Left ventricle myocardium inferior (tissue), 1 donor: ENCODE measurements around the gene GTF2F2. TPM values are rescaled to one million over a fixed set of nuclear protein-coding genes. Genes with fewer than 3 reads are reported as not detected.
"Not testable (repeated sequence)": the region's sequence is repeated elsewhere in the genome, so short reads cannot be mapped to it uniquely, and the experiment has no call there.

Experiments
- DNase-seq: peaks from one replicate; pipeline ENCODE4 v3.0.0-alpha.2; 2020
- H3K27ac ChIP-seq: fragments of 200-600 bp; replicated peaks from 2 replicates; pipeline ENCODE4 v1.8.0; 2021
- H3K27me3 ChIP-seq: fragments of 200-600 bp; 2 replicates; pipeline ENCODE4 v1.8.0; 2021; ENCODE audit warnings: low read depth
- H3K36me3 ChIP-seq: fragments of 200-600 bp; 2 replicates; pipeline ENCODE4 v1.8.0; 2021
- H3K4me1 ChIP-seq: fragments of 200-600 bp; 2 replicates; pipeline ENCODE4 v1.8.0; 2021
- H3K4me3 ChIP-seq: fragments of 200-600 bp; 2 replicates; pipeline ENCODE4 v1.8.0; 2021; ENCODE audit warnings: mild to moderate bottlenecking, moderate library complexity
- H3K9me3 ChIP-seq: fragments of 200-600 bp; replicated peaks from 2 replicates; pipeline ENCODE4 v1.8.0; 2021
- intact Hi-C: fragments of 100-400 bp; cut with micrococcal nuclease; formaldehyde crosslinking; loops from one replicate; pipeline ENCODE4 v1.11.0; 2022
- total RNA-seq: library from RNA; stranded (reverse); fragmentation: NEBNext Ultra II Directional; extraction: Animal tissue kit (Norgen Biotek cat#: 25700); gene quantifications from one replicate; pipeline ENCODE4 v1.2.1, GENCODE V29; 2021
- TF ChIP-seq, protein P1 (sequence below): fragments of 200-600 bp; IDR thresholded peaks from 2 replicates; pipeline ENCODE4 v1.8.0; 2021; ENCODE audit warnings: antibody characterized with exemption, mild to moderate bottlenecking, borderline replicate concordance
- donor health status: DM: no; HTN: yes; CAD: no; lungs with severe emphysema.

Gene GTF2F2
- total RNA-seq, 1 donor from 2014 or later, result 23.1 TPM

DNA sequence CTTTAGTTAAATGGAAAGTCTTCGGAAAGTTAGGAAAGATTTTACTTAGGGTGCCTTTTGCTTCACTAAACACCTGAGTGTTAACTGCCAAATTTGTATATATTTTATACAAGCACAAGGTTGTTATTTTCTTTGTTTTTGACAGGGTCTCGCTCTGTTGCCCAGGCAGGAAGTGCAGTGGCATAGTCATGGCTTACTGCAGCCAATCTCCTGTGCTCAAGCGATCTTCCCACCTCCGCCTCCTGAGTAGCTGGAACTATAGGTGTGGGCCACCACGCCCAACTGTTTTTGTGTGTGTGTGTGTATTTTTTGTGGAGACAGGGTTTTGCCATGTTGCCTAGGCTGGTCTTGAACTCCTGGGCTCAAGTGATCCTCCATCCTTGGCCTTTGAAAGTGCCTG, 64.4 kb downstream of the GTF2F2 start:
- intact Hi-C loops, result no loop called here
- TF ChIP-seq, protein P1, sequence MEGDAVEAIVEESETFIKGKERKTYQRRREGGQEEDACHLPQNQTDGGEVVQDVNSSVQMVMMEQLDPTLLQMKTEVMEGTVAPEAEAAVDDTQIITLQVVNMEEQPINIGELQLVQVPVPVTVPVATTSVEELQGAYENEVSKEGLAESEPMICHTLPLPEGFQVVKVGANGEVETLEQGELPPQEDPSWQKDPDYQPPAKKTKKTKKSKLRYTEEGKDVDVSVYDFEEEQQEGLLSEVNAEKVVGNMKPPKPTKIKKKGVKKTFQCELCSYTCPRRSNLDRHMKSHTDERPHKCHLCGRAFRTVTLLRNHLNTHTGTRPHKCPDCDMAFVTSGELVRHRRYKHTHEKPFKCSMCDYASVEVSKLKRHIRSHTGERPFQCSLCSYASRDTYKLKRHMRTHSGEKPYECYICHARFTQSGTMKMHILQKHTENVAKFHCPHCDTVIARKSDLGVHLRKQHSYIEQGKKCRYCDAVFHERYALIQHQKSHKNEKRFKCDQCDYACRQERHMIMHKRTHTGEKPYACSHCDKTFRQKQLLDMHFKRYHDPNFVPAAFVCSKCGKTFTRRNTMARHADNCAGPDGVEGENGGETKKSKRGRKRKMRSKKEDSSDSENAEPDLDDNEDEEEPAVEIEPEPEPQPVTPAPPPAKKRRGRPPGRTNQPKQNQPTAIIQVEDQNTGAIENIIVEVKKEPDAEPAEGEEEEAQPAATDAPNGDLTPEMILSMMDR, result no peak
- H3K36me3 ChIP-seq, result no peaks in the 10 kb centered on the region
- no peak overlapping the region for H3K4me3 ChIP-seq
- H3K4me1 ChIP-seq, result no peaks in the 10 kb centered on the region
- no peaks in the 10 kb centered on the region for H3K27me3 ChIP-seq
- H3K9me3 ChIP-seq, result no peaks in the 10 kb centered on the region
- DNase-seq, result no peak
- no peak overlapping the region for H3K27ac ChIP-seq

GRCh38 chr13:45185286-45185685, 65.0 kb downstream of the GTF2F2 start:
- Histone ChIP-seq H3K27ac (no peak overlapping the region), H3K27me3 (no peaks in the 10 kb centered on the region), H3K36me3 (no peaks in the 10 kb centered on the region), H3K9me3 (no peaks in the 10 kb centered on the region), H3K4me1 (no peaks in the 10 kb centered on the region), H3K4me3 (no peak overlapping the region)
- intact Hi-C loops, result no loop called here
- DNase-seq, result no peak
- TF ChIP-seq, protein P1, result no peak

GRCh38 chr13:45189077-45189476, 68.8 kb downstream of the GTF2F2 start:
- DNase-seq, result not testable (repeated sequence)

DNA sequence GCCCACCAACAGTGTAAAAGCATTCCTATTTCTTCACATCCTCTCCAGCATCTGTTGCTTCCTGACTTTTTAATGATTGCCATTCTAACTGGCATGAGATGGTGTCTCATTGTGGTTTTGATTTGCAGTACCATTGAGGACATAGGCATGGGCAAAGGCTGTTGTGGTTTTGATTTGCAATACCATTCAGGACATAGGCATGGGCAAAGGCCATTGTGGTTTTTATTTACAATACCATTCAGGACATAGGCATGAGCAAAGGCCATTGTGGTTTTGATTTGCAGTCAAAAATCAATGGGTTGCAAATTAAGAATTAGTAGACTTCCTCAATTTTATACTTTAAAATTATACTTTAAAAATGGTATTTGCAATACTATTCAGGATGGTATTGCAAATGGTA, 69.2 kb downstream of the GTF2F2 start:
- H3K4me3 ChIP-seq, DNase-seq, H3K4me1 ChIP-seq, H3K9me3 ChIP-seq, H3K27ac ChIP-seq, H3K27me3 ChIP-seq, intact Hi-C loops, H3K36me3 ChIP-seq: not testable (repeated sequence)

More at GRCh38 chr13:45189077-45189476, 68.8 kb downstream of the GTF2F2 start:
- H3K9me3 ChIP-seq, H3K36me3 ChIP-seq, H3K4me3 ChIP-seq, H3K4me1 ChIP-seq, intact Hi-C loops, H3K27me3 ChIP-seq, H3K27ac ChIP-seq: not testable (repeated sequence)

DNA sequence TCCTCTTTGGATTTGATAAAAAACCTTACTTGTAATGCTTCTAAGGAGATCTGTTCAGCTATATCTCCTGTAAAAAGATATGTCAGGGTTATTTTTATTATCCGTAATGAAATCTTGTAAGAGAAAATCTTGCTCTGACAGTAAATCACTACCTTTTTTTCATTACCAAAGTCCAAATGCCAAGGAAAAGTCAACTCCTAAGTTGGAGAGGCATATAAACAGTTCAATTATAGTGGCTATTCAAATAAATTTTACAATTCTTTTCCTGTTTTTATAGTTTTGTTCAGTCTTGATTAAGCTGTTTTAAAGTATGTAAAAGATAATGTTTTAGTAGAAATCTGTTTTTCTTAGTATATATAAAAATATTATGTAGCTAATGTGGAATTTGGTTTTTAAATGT, 71.6 kb downstream of the GTF2F2 start:
- DNase-seq, result no peak
- Histone ChIP-seq H3K27me3 (no peaks in the 10 kb centered on the region), H3K27ac (no peak overlapping the region), H3K4me1 (peaks cover 16% of the 10 kb centered on the region), H3K9me3 (no peaks in the 10 kb centered on the region), H3K4me3 (no peak overlapping the region), H3K36me3 (no peaks in the 10 kb centered on the region)
- TF ChIP-seq, protein P1, result no peak
- intact Hi-C loops, result no loop called here

GRCh38 chr13:45194081-45194939, 74.0 kb downstream of the GTF2F2 start:
- intact Hi-C loops, result no loop called here
- Histone ChIP-seq H3K4me3 (peak overlapping the region; percentile 5), H3K36me3 (no peaks in the 10 kb centered on the region), H3K4me1 (peaks cover 25% of the 10 kb centered on the region), H3K27ac (no peak overlapping the region), H3K9me3 (no peaks in the 10 kb centered on the region), H3K27me3 (no peaks in the 10 kb centered on the region)
- peak; percentile 37 for DNase-seq
- TF ChIP-seq, protein P1, result peak; percentile 50
